HG03045 (cell line): ENCODE measurements around the gene OXER1.

Experiments
- ATAC-seq: cut with Tn5 transposase; IDR thresholded peaks from one replicate; pipeline ENCODE4 v1.9.1; 2021; ENCODE audit warnings: mild to moderate bottlenecking, moderate library complexity; ENCODE audit not compliant: unreplicated experiment

The OXER1 gene

GRCh38 chr2:42770288-42771131 is 6.6 kb upstream of the OXER1 start:
- no peak for ATAC-seq

- no peak for ATAC-seq
These were observed 5.8 kb upstream of the OXER1 start for GRCh38 chr2:42769583-42770287.

DNA sequence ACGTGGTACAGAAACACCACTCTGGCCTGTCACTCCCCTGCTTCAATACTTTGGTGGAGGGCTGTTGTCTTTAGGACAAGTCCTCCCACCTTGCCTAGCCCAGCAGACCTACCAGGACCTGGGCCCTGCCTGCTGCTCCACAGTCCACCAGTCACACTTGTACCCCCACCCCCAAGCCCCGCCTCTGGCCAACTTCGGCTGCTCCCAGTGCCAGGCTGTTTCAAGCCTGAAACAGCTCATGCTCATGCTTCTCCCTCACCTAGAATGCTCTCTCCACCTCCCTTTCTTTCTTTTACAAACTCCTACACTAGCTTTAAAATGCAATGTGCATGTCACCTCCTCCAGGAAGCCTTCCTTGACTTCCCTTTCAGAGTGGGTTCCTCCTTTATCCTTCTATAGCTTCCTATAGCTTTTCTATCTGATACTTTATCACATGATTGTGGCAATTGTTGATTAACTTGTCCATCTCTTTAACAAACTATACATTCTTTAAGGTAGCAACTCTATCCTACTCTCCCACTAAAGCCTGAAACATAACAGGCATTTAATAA is 4.8 kb upstream of the OXER1 start:
- no peak for ATAC-seq

DNA sequence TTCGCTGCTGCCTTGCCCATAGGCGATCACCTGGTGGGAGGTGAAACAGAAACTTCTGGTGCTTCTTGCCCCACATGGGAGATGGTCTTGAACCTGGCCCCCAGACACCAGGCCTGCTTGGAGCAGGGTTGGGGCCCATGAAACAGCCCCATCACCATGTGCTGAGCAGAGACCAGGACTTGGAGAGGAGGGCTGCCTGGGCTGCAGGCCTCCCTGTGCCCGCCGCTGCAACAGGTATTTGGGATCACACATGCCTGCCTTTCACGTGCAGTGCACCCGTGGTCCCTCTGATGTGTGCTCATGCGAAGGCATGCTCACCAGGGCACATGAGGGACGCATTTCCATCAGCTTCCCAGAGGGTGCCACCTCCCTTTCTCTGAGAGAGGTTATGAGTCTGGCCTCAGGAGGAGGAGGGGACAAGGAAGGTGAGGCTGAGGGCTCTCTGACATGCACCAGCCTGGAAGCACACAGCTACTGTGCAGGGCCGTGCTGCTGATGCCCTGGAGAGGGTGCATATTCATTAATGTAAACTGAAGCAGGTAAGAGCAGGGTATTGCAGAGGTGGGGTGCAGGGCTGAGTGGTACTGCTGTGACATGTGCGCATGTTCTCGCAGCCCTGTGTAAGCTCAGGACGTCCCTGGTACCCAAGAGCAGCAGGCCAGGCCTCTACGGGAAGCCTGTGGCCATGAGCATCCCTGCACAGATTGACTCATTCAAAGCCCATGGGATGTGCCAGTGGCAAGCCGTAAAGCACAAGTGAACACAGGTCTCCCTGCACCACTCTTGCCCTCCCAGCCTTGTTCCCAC is 4.2 kb upstream of the OXER1 start:
- ATAC-seq: no peak

DNA sequence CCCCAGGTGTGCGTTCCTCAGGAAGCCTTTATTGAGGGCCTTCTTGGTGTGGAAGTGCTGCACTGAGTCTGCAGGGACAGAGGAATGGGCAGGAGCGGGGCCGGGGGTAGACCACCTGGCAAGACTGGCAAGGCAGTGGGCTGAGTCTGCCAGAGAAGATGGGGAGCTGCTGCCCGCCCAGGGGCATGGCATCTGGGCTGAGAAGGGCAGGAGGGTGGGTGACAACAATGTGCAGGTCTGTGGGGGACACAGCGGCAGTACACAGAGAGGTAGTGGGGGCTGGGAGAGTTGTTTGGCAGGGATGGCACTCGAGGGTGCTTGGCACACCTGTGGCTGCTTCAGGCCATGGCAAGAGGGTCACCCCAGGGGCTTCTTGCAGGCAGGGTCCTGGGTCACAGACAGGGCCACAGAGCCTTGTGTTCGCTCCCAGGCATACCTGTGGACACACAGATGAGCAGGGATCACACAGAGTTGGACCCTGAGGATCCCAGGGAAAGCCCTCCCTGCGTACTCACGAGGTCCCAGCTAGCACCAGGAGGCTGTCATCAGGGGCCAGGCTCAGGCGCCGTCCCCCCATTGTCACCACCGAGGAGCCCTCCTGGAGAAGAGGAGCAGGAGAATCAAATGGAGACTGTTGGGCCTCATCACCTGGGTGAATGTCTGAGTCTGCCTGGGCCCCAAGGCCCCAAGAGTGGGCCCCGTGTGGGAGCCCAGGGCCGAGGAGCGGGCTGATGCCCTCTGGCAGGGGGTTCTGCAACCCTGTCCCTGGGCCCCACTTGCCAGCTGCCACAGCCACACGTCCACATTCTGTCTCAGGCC is 3.4 kb upstream of the OXER1 start:
- no peak for ATAC-seq

DNA sequence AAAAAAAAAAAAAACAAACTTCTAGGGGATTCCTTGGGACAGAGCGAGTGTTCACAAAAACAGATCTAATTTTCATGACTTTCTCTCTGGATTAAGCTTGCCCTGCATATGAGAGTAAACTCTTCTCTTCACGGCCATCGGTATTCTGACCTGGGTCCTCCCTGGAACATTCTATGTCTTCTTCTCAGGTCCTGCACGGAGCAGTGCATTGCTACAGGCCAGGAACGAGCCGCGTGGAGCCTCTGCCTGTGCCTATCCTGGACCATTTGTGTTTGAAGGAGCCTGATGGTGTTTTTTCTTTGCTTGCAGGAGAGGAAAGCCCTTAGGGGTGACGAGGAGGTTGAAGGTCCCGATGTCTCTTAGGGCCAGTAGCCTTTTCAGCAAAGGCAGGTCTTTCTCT is 1.8 kb upstream of the OXER1 start:
- no peak for ATAC-seq

DNA sequence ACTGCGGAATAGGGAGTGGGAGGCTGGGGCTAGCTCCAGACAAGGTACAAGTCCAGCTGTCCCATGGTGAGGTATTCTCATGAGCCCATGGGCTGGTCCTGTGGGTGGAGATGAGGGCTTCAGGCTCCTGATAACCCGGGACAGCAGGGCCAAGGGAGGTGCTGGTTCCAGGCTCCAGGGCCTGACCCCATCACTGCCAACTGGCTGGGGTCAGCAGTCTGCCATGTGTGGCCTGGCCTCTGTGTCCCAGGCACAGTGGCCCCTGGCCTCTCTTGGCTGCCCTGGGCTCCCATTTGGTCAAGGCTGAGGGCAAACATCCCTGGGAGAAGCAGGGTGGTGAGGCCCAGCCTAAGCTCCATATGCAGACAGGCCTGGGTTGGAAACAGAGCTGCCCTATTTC is 966 bp upstream of the OXER1 start:
- ATAC-seq: no peak

- no peak for ATAC-seq
These were observed 821 bp downstream of the OXER1 start for GRCh38 chr2:42762823-42763804.

DNA sequence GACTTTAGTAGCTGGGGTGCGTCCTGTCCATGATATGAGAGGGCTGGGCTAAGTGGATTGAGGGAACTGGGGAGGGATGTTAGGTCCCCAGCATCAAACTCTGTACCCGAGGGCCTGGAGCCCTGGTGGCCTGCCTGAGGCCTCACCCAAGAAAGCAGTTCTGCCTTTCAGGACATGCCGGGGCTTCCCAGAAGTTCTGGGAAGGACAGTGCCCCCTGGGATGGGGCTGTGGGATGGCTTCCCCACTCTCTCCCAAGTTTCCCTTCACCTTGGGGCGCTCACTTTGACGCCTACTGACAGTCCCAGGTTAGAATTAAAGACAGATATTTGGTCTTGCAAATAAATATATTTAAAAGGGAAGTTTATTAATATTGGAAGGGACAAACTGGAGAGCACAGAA is 1.8 kb downstream of the OXER1 start:
- no peak for ATAC-seq

GRCh38 chr2:42761554-42761953 is 2.4 kb downstream of the OXER1 start:
- ATAC-seq: no peak

- ATAC-seq: no peak
These were observed 5.2 kb downstream of the OXER1 start for GRCh38 chr2:42758751-42759150.

- ATAC-seq: no peak
These were observed 5.8 kb downstream of the OXER1 start for GRCh38 chr2:42757981-42758740.

DNA sequence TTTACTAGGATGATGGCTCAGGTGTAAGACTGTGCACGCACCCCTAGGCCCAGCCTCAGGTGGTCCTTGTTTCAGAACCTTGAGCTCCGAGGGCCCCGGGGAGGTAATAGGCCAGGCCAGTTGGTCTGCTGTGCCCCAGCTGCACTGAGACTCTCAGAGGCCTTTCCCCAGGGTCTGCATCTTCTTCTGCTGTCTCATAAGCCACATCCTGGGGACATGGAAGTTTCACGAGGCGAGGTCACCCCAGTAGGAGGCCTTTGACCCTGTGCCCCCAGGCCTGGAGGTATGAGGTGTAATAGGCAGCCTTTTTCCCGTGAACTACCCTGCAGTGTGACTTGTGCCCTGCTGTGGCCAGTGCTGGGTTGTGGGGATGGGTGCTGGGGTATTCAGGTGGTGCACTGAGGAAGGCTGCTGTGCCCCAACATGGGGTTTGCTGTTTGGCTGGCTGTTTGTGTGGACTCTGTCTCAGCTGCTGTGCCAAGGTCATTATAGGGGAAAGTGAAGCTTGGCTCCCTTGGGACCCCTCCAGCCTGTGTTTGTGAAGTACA is 6.9 kb downstream of the OXER1 start:
- ATAC-seq: no peak

DNA sequence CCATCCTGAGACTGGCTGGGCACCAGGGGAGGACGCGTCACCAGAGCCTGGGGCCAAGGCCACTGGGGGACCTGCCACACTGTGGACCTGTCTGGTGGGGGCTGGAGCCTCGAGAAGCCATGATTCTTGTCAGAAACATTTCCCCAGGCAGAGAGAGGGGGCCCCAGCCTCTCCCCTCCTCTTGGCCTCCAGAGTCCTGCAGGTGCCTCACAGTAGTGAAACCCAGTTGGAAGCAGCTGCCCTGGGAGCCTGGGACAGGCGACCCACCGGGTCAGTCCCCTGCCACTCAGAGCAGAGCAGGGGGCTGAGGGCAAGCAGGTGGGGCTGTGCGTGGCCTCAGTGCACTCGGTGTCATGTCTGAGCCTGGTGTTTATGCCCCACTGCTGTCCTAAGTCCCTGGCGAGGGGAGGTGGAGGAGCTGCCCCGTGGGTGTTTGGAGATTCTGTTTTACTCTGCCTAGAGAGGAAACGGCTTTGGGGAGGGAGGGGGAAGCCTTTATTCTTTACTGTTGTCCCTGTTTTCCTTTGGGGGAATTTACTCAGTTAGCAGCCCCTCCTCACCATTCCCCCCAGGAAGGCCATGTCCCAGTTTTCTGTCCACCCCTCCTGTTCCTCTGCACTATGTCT is 7.7 kb downstream of the OXER1 start:
- ATAC-seq: no peak

- no peak for ATAC-seq
These were observed 8.6 kb downstream of the OXER1 start for GRCh38 chr2:42755191-42755880.

GRCh38 chr2:42754776-42755140 is 9.2 kb downstream of the OXER1 start:
- ATAC-seq: no peak
